Measurements from ENCODE around the gene METTL25. TPM values are rescaled to one million over a fixed set of nuclear protein-coding genes. Genes with fewer than 3 reads are reported as not detected.

Gene METTL25
- total and polyA plus RNA-seq, 2 of the 8 experiments (the other 6 are each of a cell fraction or from before 2014, with no cell fraction given), result 2.4 to 8.3 TPM

DNA sequence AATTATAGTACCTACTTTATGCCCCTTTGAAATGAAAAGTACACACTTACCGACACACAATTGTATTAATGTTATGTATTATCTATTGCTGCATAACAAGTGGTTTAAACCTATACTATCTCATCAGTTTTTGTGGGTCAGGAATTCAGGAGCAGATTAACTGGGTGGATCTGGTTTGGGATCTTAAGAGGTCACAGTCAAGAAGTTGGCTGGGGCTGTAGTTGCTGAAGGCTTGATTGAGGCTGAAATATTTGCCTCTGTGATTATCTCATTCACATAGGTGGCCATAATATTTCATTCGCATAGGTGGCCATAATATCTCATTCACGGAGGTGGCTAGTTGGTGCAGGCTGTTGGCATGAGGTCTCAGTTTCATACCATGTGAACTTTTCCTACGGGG, 5.7 kb downstream of the METTL25 start:
- Histone ChIP-seq H3K4me1 (replicated peaks in 1 of 4; ENCODE audit: control insufficient read depth in 3 of 4, insufficient read depth in 4 of 4, low read length in 3 of 4) (no peaks in the 10 kb centered on the region; a peak in 2 of 7 replicates), H2BK20ac (ENCODE audit: low read length) (no peak overlapping the region), H2BK5ac (ENCODE audit: low read depth, low read length) (no peak overlapping the region), H2AK5ac (ENCODE audit: low read depth, low read length) (no peak overlapping the region), H3K56ac (replicated peaks; ENCODE audit: insufficient read length, low read depth, low read length) (no peak overlapping the region), H3K4ac (replicated peaks; ENCODE audit: insufficient read length, low read depth, low read length) (no peak overlapping the region), H3K18ac (ENCODE audit: extremely low read depth, low read length) (no peak overlapping the region), H4K20me1 (replicated peaks in 1 of 2; ENCODE audit: control insufficient read depth in 1 of 2, insufficient read depth in 2 of 2, low read length in 2 of 2) (no peaks in the 10 kb centered on the region), H3K9me3 (ENCODE audit: insufficient read depth in 2 of 2, low read depth in 1 of 2, low read length in 1 of 2) (no peaks in the 10 kb centered on the region; a peak in 1 of 4 replicates), H3K27ac (ENCODE audit: low read depth, low read length) (no peak overlapping the region), H3K36me3 (ENCODE audit: control insufficient read depth in 2 of 4, insufficient read depth in 4 of 4, low read length in 3 of 4) (peaks cover 0 to 4% (median 0%) of the 10 kb centered on the region in 4 experiments; a peak in 2 of 8 replicates), H3K14ac (ENCODE audit: insufficient read length) (no peak overlapping the region), H2BK120ac (replicated peaks; ENCODE audit: low read depth, low read length) (no peak overlapping the region), H3K23ac (ENCODE audit: insufficient read length) (no peak overlapping the region), H2AFZ (ENCODE audit: low read length) (no peak overlapping the region), H3K4me3 (ENCODE audit: extremely low read depth in 1 of 4, insufficient read depth in 2 of 4, low read depth in 3 of 4, low read length in 4 of 4) (no peak overlapping the region), H2BK15ac (ENCODE audit: low read length) (no peak overlapping the region), H3K23me2 (ENCODE audit: low read depth, low read length) (peaks cover 1% of the 10 kb centered on the region; the same call in 1 of the 2 replicates), H3K27me3 (replicated peaks in 1 of 4; ENCODE audit: control insufficient read depth in 3 of 4, extremely low read depth in 1 of 4, insufficient read depth in 3 of 4, low read length in 3 of 4) (no peaks in the 10 kb centered on the region), H3K79me2 (ENCODE audit: control insufficient read depth in 1 of 2, insufficient read depth in 2 of 2, low read length in 2 of 2) (peaks cover 0 to 64% of the 10 kb centered on the region in 2 experiments; a peak in 2 of 4 replicates), H3K9ac (replicated peaks in 1 of 4; ENCODE audit: extremely low read depth in 1 of 4, low read depth in 3 of 4, low read length in 3 of 4) (no peak overlapping the region), H3K4me2 (ENCODE audit: insufficient read depth in 1 of 2, low read depth in 2 of 2, low read length in 2 of 2) (no peak overlapping the region), H3K79me1 (ENCODE audit: low read depth, low read length) (no peaks in the 10 kb centered on the region), H4K91ac (replicated peaks; ENCODE audit: insufficient read length, low read length) (no peak overlapping the region), H2BK12ac (ENCODE audit: low read depth, low read length) (no peak overlapping the region), H4K5ac (ENCODE audit: insufficient read length, low read depth, low read length) (no peak overlapping the region), H4K8ac (ENCODE audit: extremely low read depth, insufficient read depth, low read length) (no peak overlapping the region)
- CTCF ChIA-PET (ENCODE audit: partially characterized antibody), result no interaction called here
- WGBS, 2 experiments (ENCODE audit: extremely low coverage in 1 of 2, insufficient coverage in 1 of 2, insufficient read length in 1 of 2, insufficient replicate concordance in 2 of 2, low coverage in 1 of 2, low lambda C conversion rate in 2 of 2, missing lambda C conversion rate in 1 of 2), result 83% methylated on average over 4 of the region's 4 CpGs; no CpG with 5 or more reads in 1 of the 2 experiments
- FAIRE-seq (no peak), DNase-seq (ENCODE audit: low read depth in 1 of 2, low spot score in 2 of 2) (no peak)
- POLR2A ChIA-PET (ENCODE audit: partially characterized antibody), result no interaction called here
- TF ChIP-seq, protein P1, sequence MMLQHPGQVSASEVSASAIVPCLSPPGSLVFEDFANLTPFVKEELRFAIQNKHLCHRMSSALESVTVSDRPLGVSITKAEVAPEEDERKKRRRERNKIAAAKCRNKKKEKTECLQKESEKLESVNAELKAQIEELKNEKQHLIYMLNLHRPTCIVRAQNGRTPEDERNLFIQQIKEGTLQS (IDR thresholded peaks at IDR 0.05; ENCODE audit: insufficient read depth, low read depth, low read length), result no peak
- TF ChIP-seq EP300 (IDR thresholded peaks at IDR 0.05; ENCODE audit: borderline replicate concordance in 1 of 2, low read depth in 2 of 2, low read length in 2 of 2) (no peak), YY1 (IDR thresholded peaks at IDR 0.05; ENCODE audit: low read depth, low read length) (no peak)
